Transverse colon (tissue), 4 donors: ENCODE data around the gene PLEKHA6. TPM values are rescaled to one million over a fixed set of nuclear protein-coding genes. Genes with fewer than 3 reads are reported as not detected.
A peak's percentile ranks its signal among the peaks of the same experiment; 100 is the strongest.

Experiments used
- DNase-seq: peaks from one replicate; pipeline ENCODE4 v3.0.0-alpha.2; 2019
- H3K27ac ChIP-seq, 4 donors: fragments of 200-600 bp; sonication (generic); 2 replicates each; pipeline ENCODE4 v1.5.1; 2016 to 2018; ENCODE audit warnings: inconsistent platforms in 4 of 4
- H3K27me3 ChIP-seq: fragments of 200-600 bp; sonication (generic); 2 replicates; pipeline ENCODE4 v1.5.1; 2017; ENCODE audit warnings: inconsistent platforms
- H3K36me3 ChIP-seq, 4 donors: fragments of 200-600 bp; sonication (generic); 2 replicates each; pipeline ENCODE4 v1.5.1; 2017 to 2019; ENCODE audit warnings: inconsistent platforms in 4 of 4
- H3K4me1 ChIP-seq, 4 donors: fragments of 200-600 bp; sonication (generic); 2 replicates each; pipeline ENCODE4 v1.5.1; 2017 to 2020; ENCODE audit warnings: inconsistent platforms in 4 of 4
- H3K4me3 ChIP-seq, 4 donors: fragments of 200-600 bp; sonication (generic); 1 replicate in 1 of 4; 2 replicates in 3 of 4; pipeline versions ENCODE4 v1.5.1 to v1.6.1; 2017 to 2019; ENCODE audit warnings: inconsistent platforms in 4 of 4
- H3K9me3 ChIP-seq, 2 donors: fragments of 200-600 bp; sonication (generic); 2 replicates each; pipeline ENCODE4 v1.5.1; 2017 to 2019; ENCODE audit warnings: inconsistent platforms in 2 of 2
- CTCF ChIP-seq, 5 experiments: fragments of 200-600 bp in 3 of 5; fragments of 450-650 bp in 2 of 5; sonication (generic) in 3 of 5; IDR thresholded peaks; 1 replicate in 2 of 5; 2 replicates in 3 of 5; pipeline ENCODE4 v1.5.1; 2016 to 2017; ENCODE audit warnings: antibody characterized with exemption in 5 of 5, inconsistent platforms in 3 of 5, mild to moderate bottlenecking in 2 of 5, moderate library complexity in 1 of 5
- EP300 ChIP-seq: sonication (generic); formaldehyde crosslinking; IDR thresholded peaks from one replicate; pipeline ENCODE4 v1.6.1; 2017; ENCODE audit warnings: antibody characterized with exemption, low read depth
- POLR2A ChIP-seq: fragments of 450-650 bp; IDR thresholded peaks from one replicate; pipeline ENCODE4 v1.6.1; 2016; ENCODE audit warnings: antibody characterized with exemption, mild to moderate bottlenecking, moderate library complexity
- POLR2AphosphoS5 ChIP-seq, 3 donors: sonication (generic); formaldehyde crosslinking; IDR thresholded peaks; one replicate each; pipeline ENCODE4 v1.6.1; 2016; ENCODE audit warnings: antibody characterized with exemption in 3 of 3
- WGBS, 2 donors: methylation state at CpG; one replicate each; pipeline ENCODE4 v1.1.5; 2018; ENCODE audit warnings: low coverage in 1 of 2; 5-methylcytosine and 5-hydroxymethylcytosine counted together
- in situ Hi-C, 4 donors: fragments of 200-750 bp; cut with MboI; loops; one replicate each; pipeline versions ENCODE4 v1.15.0 to v1.15.1; 2017; ENCODE audit warnings: low sequenced_read_pairs in 3 of 4, low pct_ligation_motif_present in 1 of 4, low pct_unique_long_range_greater_than_20kb in 1 of 4
- intact Hi-C: fragments of 100-400 bp; cut with DNase I; formaldehyde crosslinking; loops from one replicate; pipeline ENCODE4 v1.15.1; 2023; ENCODE audit warnings: low total_unique reads
- total RNA-seq, 4 donors: library from RNA; depleted of rRNA; stranded (reverse); fragments of >200 nt; gene quantifications; one replicate each; pipeline ENCODE4 v1.1.0, GENCODE V29; 2016

PLEKHA6 gene
- total RNA-seq, 4 donors from 2014 or later, result 58.7 to 209 (median 97.9) TPM

GRCh38 chr1:204366759-204367158, 7.0 kb upstream of the PLEKHA6 start:
- H3K36me3 ChIP-seq, result no peaks in the 10 kb centered on the region
- WGBS, 2 donors, result 82 to 100% methylated on average over 4 to 6 of the region's 7 CpGs

GRCh38 chr1:204363335-204364114, 3.8 kb upstream of the PLEKHA6 start:
- Histone ChIP-seq H3K27me3 (no peaks in the 10 kb centered on the region), H3K27ac (peak overlapping the region; percentile 52 to 74 (median 66)), H3K4me1 (peaks cover 6 to 22% (median 14%) of the 10 kb centered on the region in 4 donors), H3K9me3 (no peaks in the 10 kb centered on the region), H3K4me3 (peak overlapping the region; percentile 20 to 49 (median 30)), H3K36me3 (no peaks in the 10 kb centered on the region)
- peak; percentile 75 for DNase-seq
- intact Hi-C loops, result loop anchor here (2.0 kb wide), 1 partner anchor 201 kb away; no protein-coding TSS in a partner anchor
- 1% methylated on average over 27 of the region's 27 CpGs; no CpG with 5 or more reads in 1 of the 2 donors for WGBS, 2 donors
- no peak for TF ChIP-seq POLR2AphosphoS5 (IDR thresholded peaks at IDR 0.05)
- peak; percentile 97 to 100 (median 98) for TF ChIP-seq CTCF (IDR thresholded peaks at IDR 0.05)
- TF ChIP-seq POLR2A, result peak; percentile 11
- TF ChIP-seq EP300, result no peak
- in situ Hi-C loops, result loop anchor here (5.0 to 25.0 kb wide), 6 partner anchors 96 to 501 kb away; partner anchors contain the start of genes REN (in 4 of the 4) and SNRPE (in 3 of the 4)

More at GRCh38 chr1:204366759-204367158, 7.0 kb upstream of the PLEKHA6 start:
- Histone ChIP-seq H3K27ac (no peak overlapping the region), H3K4me3 (no peak overlapping the region), H3K4me1 (peaks cover 6 to 19% (median 14%) of the 10 kb centered on the region in 4 donors), H3K9me3 (no peaks in the 10 kb centered on the region), H3K27me3 (no peaks in the 10 kb centered on the region)
- in situ Hi-C loops, result loop anchor here (10.0 to 25.0 kb wide), 4 partner anchors 104 to 504 kb away; partner anchors contain the start of genes SNRPE (in 3 of the 4) and REN (in 2 of the 4)
- TF ChIP-seq POLR2AphosphoS5 (IDR thresholded peaks at IDR 0.05) (no peak), POLR2A (no peak), CTCF (IDR thresholded peaks at IDR 0.05) (peak in 3 of 5 experiments; percentile 11 to 25 (median 21))
- intact Hi-C loops, result no loop called here
- DNase-seq, result no peak

- H3K36me3 ChIP-seq, result no peaks in the 10 kb centered on the region
- H3K4me1 ChIP-seq, result peaks cover 6 to 22% (median 14%) of the 10 kb centered on the region in 4 donors
- H3K27me3 ChIP-seq, result no peaks in the 10 kb centered on the region
- in situ Hi-C loops (loop anchor here (5.0 to 25.0 kb wide), 6 partner anchors 96 to 501 kb away; partner anchors contain the start of genes REN (in 4 of the 4) and SNRPE (in 3 of the 4)), intact Hi-C loops (loop anchor here (2.0 kb wide), 1 partner anchor 200 kb away; no protein-coding TSS in a partner anchor)
- peak overlapping the region; percentile 52 to 74 (median 66) for H3K27ac ChIP-seq
- H3K9me3 ChIP-seq, result no peaks in the 10 kb centered on the region
- peak overlapping the region in 3 of 4 donors; percentile 30 to 49 (median 30) for H3K4me3 ChIP-seq
- WGBS, 2 donors, result 52 to 62% methylated on average over 2 to 11 of the region's 11 CpGs
- TF ChIP-seq CTCF (IDR thresholded peaks at IDR 0.05), result no peak
- TF ChIP-seq POLR2A, result no peak
- TF ChIP-seq EP300, result no peak
- TF ChIP-seq POLR2AphosphoS5 (IDR thresholded peaks at IDR 0.05), result no peak
- no peak for DNase-seq
Measured at GRCh38 chr1:204362984-204363334, 3.2 kb upstream of the PLEKHA6 start.

GRCh38 chr1:204361781-204362180, 2.1 kb upstream of the PLEKHA6 start:
- WGBS, 2 donors, result 79 to 100% methylated on average over 1 to 10 of the region's 10 CpGs
- Histone ChIP-seq H3K4me3 (no peak overlapping the region), H3K36me3 (no peaks in the 10 kb centered on the region), H3K27ac (no peak overlapping the region), H3K4me1 (peaks cover 6 to 22% (median 14%) of the 10 kb centered on the region in 4 donors), H3K27me3 (no peaks in the 10 kb centered on the region), H3K9me3 (no peaks in the 10 kb centered on the region)
- TF ChIP-seq POLR2AphosphoS5 (IDR thresholded peaks at IDR 0.05) (no peak), EP300 (no peak), POLR2A (no peak), CTCF (IDR thresholded peaks at IDR 0.05) (no peak)
- in situ Hi-C loops, result loop anchor here (5.0 to 25.0 kb wide), 6 partner anchors 94 to 499 kb away; partner anchors contain the start of genes REN (in 4 of the 4) and SNRPE (in 3 of the 4)
- intact Hi-C loops, result loop anchor here (2.0 kb wide), 1 partner anchor 199 kb away; no protein-coding TSS in a partner anchor
- no peak for DNase-seq
